Esophagus squamous epithelium (tissue), 4 donors: ENCODE measurements around the gene ZNF141.

Experiments used
- CTCF ChIP-seq, 6 experiments: fragments of 450-650 bp in 4 of 6; fragments of 200-600 bp in 2 of 6; sonication (generic) in 2 of 6; IDR thresholded peaks; one replicate each; pipeline ENCODE4 v1.5.1; 2016 to 2019; ENCODE audit warnings: antibody characterized with exemption in 6 of 6, mild to moderate bottlenecking in 4 of 6, moderate library complexity in 4 of 6
- POLR2A ChIP-seq, 4 donors: fragments of 450-650 bp; IDR thresholded peaks; one replicate each; pipeline ENCODE4 v1.6.1; 2017; ENCODE audit warnings: antibody characterized with exemption in 4 of 4, mild to moderate bottlenecking in 4 of 4, moderate library complexity in 3 of 4

DNA sequence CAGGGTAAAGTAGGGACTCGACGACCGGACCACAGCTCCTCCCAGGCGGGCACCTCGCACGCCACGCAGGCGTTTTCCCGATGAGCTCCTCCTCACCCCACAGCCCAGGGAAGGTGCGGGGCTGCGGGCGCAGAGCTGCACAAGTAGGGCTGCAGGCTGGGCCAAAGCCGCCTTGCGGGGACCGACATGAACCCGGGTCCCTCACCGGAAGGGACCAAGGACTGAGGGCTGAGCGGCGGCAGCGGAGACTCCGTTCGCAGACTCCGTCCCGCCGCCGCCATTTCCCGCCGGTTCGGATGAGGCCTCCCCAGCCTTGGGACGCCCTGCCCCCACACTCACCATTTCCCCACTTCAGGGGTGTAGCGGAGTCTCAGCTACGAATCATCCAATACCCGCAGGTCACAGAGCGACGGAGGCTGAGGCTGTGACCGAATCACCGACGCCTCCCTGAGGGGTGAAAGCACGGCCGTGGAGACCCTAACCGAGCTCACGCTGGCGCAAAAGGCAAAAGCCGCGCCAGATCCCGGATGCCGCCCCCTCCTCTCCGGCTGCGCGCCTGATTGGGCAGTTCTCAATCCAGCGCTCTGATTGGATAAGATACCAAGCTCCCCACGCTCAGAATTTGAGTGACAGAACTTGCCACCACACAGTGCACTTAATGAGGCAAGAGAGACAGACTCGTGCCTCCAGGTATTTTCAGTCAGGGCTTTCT, 32.5 kb upstream of the ZNF141 start, which contains the start of gene ZNF732:
- TF ChIP-seq CTCF (IDR thresholded peaks at IDR 0.05) = no peak
- no peak for TF ChIP-seq POLR2A (IDR thresholded peaks at IDR 0.05)
